ENCODE data around the gene CFAP251.
"Not testable (repeated sequence)": the region's sequence is repeated elsewhere in the genome, so short reads cannot be mapped to it uniquely, and the experiment has no call there.

The CFAP251 gene

DNA sequence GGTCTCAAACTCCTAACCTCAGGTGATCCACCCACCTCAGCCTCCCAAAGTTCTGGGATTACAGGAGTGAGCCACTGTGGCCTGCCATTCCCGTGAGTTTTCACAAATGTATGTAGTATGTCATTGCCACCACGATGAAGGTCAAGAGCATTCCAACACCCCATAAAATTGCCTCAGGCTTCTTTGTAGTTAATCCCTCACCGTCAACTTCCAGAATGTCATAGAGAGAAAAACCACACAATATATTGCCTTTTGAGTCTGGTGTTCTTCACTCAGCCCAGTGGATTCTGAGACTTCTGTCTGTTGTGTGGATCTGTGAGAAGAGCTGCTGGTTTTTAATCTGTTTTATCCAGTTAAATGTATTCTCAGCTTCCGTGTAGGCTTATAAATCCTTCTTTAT, 12.6 kb upstream of the CFAP251 start:
- DNase-seq: no peak

DNA sequence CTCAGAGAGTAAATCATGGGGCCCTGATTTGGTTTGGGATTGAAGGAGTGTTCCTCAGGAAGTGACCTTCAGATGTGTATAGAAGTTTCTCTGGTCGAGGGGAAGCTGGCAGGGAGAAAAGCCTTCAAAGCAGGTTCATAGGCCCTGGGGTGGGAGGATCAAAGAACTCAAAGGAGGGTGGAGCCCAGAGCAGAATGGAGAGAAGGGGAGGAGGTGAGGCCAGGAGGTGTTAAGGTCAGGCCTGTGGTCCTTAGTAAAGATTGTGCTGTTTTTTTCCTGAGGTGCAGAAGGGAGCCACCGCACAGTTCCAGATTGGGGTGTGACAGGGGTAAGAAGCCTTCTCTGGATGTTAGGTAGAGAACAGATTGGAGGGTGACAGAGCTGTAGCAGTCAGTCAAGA, 9.7 kb upstream of the CFAP251 start:
- no peak for DNase-seq

DNA sequence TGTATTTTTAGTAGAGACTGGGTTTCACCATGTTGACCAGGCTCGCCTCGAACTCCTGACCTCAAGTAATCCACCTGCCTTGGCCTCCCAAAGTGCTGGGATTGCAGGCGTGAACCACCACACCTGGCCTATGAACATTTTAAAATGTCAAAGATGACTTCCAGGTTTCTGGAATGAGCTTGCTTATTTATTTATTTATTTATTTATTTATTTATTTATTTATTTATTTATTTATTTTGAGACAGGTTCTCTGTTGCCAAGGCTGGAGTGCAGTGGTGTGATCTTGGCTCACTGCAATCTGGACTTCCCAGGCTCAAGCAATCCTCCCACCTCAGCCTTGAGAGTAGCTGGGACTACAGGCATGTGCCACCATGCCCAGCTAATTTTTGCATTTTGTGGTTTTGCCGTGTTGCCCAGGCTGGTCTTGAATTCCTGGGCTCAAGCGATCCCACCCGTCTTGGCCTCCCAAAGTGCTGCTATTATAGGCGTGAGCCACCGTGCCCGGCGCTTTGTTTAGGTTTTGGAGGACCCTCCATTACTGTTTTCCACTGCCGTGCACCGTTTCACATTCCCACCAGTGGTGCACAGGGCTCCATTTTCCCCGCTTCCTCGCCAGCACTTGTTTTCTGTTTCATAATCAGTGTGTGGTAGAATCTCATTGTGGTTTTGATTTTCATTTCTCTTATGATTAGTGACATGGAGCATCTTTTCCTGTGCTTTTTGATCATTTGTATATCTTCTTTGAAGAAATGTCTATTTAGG, 6.4 kb upstream of the CFAP251 start:
- DNase-seq: no peak

DNA sequence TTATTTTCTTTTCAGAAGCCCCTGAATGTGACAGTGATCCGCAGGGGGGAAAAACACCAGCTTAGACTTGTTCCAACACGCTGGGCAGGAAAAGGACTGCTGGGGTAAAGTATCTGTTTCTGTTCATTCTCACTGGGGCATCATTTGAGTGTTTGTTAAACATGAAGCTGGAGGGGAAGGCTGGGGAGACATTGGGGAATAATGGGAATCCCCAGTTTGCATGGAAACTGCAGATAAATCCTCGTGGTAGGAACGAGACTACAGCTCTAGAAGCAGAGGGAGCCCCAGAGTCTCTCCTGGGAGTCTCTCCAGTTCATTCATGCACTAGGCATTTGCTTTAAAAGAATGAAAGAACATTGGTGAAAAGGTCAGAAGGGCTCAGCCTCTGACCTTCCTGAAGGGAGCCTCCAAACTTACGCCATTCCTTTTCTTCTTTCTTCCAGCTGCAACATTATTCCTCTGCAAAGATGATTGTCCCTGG, 2.5 kb upstream of the CFAP251 start:
- peak; percentile 58 for DNase-seq

DNA sequence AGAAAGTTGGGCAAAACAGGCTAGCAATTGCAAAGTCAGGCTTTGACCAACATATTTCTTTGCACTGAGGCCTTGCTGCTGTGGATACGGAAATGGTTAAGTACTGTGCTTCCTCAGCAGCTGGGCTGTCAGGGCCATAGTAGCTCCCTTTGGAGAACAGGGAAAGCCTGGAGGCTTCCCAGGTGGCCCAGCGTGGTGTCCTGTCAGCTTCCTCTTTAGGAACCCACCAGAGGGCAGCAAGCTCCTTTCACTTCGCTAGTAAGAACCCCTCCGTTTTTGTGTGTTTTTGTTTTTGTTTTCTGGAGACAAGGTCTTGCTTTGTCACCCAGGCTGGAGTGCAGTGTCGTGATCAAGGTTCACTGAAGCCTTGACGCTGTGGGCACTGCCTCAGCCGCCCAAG, 1.7 kb upstream of the CFAP251 start:
- DNase-seq: no peak

DNA sequence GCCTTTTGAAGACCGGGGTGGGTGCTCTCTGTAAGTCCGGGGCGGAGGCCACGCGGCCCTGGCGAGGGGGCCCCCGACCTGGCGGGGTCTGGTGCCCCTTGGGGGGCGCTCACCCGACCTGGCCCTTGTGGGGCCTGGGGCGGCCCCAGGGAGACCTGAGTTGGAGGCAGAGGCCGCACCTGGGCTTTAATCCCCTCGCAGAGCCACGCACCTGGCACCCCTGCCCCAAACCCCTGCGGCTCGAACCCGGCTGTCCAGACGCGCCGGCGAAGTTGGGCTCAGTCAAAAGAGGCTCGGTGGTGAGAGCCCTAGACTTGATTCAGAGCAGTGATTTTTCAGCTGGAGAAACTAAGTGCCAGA, 267 bp downstream of the CFAP251 start:
- no peak for DNase-seq

DNA sequence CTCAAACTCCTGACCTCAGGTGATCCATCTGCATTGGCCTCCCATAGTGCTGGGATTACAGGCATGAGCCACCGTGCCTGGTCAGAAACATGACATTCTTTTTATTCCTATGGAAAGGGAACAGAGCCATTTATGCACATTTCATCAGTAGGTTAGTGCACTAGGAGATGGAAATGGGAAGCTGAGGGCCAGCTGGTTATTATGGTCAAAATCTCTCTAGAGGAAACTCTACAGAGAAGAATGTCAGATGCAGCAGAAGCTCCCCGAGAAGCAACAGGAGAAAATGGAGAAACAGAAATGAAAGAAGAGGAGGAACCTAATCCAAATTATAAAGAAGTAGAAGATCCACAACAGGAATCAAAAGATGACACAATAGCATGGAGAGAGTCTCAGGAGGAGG, 2.7 kb downstream of the CFAP251 start:
- no peak for DNase-seq

DNA sequence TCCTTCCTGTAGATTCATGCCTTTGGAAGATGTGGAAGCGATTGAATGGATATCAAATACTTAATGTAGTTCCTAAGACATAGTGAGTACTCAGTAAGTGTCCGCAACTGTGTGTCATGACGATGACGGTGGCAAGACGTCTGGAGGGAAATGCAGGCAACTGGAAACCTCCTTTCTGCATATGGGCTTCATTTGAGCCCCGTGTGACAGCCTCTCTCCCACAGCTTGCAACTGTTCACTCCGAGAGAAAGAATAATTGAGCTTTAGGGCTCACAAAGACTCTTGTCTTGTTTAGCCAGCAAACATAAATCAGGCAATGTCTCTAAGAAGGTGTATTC, 6.9 kb downstream of the CFAP251 start:
- peak; percentile 52 for DNase-seq

DNA sequence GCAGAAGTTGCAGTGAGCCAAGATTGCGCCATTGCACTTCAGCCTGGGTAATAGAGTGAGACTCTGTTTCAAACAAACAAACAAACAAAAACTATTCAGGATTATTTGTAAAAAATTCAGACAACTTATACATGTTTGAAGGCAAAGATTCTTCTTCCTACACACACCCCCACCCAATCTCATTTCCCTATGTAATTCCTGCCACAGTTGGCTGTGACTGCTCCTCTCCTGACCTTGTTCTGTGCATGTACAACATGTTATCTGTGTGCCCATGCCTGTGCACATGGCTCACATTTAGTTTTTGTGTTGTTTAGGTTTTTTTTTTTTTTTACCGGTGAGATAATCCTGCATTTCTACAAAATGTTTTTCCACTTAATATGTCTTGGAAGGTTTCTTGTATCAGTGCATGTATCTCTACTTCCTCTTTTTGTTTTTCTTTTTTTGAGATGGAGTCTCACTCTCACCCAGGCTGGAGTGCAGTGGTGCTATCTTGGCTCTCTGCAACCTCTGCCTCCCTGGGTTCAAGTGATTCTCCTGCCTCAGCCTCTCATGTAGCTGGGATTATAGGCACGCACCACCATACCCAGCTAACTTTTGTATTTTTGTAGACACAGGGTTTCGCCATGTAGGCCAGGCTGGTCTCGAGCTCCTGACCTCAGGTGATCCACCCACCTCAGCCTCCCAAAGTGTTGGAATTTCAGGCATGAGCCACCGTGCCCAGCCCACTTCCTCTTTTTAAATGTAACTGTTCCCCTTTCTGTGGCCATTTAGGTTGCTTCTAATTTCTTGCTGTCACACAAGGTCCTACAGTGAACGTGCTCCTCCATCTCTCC, 8.7 kb downstream of the CFAP251 start:
- no peak for DNase-seq

DNA sequence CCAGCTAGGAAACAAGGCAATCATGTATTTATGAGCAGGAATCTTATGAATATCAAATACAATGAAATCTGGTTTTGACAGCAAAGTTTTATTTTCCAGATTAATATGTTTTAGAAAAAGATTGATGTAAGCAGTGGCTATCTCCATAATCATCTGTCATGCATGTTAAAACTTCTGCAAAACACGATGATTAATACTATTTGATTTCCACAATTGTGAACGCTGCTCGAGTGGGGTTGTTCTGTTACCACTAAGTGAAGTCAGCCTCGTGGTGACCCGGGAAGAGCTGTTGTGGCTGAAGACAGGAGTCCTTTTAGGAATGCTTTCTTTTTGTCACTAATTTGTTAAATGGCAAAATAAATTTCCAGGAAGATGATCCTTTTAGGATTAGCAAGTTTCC, 9.4 kb downstream of the CFAP251 start:
- DNase-seq: no peak

DNA sequence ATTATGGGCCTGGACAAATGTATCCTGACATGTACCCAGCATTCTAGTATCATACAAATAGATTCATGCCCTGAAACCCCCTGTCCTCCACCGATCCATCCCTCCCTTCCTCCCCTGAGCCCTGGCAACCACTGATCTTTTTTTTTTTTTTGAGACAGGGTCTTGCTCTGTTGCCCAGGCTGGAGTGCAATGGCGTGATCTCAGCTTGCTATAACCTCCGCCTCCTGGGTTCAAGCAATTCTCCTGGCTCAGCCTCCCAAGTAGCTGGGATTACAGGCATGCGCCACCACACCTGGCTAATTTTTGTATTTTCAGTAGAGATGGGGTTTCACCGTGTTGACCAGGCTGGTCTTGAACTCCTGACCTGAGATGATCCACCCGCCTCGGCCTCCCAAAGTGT, 11.2 kb downstream of the CFAP251 start:
- DNase-seq: not testable (repeated sequence)

DNA sequence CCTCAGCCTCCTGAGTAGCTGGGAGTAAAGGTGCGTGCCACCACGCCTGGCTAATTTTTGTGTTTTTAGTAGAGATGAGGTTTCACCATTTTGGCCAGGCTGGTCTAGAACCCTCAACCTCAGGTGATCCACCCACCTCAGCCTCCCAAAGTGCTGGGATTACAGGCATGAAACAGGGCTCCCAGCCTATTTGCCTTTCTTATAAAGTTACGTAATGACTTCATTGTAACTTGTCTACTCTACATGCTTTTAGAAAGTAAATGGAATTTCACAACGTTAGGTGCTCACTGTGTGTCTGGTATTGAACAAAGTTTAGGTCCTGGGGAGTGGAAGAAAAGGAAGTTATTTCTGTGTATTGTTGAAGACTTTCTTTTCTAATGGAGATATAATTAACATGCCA, 12.5 kb downstream of the CFAP251 start:
- DNase-seq: no peak

DNA sequence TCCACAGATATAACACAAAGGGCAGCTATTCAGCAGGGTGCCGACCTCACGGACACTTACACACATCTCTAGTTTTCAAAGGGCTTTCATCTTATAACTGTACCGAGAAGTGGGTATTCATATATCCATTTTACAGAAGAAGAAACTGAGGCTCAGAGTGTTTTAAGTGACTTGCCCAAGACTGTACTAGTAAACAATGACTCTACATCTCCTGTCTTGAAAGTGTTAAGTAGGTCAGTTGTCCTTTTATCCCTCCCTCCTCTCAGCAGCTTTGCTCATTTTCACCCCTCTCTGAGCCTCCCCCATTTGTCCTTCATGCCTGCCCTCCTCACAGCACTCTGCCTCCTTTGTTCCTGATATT, 13.8 kb downstream of the CFAP251 start:
- DNase-seq: no peak

DNA sequence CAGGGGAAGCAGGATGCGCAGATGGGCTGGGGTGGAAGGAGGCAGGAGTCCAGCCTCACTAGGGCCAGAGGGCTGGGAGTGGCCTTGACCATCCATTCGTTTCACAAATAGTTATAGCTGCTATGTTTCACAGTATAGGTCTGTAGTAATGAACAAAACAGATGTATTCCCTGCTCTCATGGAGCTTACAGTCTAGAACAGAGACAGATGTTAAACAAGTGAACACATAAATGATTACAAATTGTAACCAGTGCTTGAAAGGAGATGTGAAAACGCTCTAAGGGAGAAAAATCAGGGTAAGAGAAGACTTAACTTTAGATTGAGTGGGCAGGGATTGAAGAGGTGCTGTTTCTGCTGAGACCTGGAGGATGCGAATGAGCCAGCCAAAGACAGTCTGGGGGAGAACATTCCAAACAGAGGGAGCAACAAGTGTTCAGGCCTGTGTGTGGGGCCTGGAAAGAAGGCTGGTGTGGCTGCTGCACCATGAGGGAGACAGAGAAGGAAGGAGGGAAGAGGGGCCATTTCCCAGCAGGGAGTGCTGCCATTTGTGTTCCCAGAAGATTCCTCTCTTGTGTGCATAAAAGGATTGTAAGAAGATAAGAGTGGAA, 14.6 kb downstream of the CFAP251 start:
- no peak for DNase-seq

DNA sequence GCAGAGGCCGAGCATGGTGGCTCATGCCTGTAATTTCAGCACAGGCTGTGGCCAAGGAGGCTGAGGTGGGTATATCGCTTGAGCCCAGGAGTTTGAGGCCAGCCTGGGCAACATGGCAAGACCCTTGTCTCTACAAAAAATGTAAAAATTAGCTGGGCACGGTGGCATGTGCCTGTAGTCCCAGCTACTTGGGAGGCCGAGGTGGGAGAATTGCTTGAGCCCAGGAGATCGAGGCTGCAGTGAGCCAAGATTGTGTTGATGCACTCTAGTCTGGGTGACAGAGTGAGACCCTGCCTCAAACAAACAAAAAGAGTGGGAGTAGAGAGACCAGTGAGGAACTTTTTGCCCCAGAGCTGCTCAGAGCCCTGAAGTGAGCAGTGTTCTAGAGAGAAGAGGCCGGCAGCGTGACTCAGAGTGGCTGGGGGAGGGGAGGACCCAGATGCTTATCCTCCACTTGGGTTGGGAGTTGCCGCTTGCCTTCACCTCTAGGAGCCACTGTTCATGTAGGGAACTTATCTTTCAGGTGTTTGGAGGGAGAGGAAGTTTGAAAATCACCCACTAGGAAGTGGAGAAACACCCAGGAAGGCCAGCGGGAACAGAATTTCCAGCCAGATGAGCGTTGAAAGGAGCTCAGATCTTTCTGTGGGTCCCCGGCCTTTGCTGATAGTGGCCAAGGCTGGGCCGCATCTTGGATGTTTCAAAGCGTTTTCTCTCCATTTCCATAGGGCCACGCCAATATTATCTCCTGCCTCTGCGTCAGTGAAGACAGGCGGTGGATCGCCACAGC, 15.3 kb downstream of the CFAP251 start:
- DNase-seq: no peak

DNA sequence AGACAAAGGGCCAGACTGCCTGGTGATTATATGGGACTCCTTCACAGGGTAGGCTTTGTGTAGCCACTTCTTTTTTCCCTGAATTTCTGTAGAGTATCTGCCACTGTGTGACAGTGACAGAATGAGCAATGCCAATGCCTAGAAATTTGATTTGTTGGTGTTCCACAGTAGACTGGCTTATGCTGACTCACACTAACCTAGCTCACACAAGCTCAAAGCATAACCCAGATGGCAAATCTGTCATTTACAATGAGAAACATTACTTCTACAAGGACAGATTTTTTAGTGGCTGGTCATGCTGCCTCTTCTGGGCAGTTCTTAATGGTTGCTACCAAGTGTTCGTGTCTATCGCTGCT, 15.9 kb downstream of the CFAP251 start:
- DNase-seq: no peak

DNA sequence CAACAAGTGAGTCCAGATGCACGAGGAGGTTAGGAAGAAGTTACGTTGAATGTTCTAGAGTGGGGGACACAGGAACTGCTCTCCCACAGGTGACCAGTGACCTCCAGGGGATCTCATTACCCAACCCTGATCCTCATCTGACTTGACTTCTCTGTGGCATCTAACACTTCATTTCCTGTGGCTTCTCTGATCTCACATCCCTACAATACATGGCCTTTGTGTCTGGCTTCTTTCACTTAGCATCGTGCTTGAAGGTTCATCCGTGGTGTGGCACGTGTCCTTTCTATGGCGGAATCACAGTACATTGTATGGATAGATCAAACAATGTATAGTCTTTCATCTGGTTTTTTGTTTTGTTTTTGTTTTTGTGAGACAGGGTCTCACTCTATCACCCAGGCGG, 19.3 kb downstream of the CFAP251 start:
- no peak for DNase-seq

DNA sequence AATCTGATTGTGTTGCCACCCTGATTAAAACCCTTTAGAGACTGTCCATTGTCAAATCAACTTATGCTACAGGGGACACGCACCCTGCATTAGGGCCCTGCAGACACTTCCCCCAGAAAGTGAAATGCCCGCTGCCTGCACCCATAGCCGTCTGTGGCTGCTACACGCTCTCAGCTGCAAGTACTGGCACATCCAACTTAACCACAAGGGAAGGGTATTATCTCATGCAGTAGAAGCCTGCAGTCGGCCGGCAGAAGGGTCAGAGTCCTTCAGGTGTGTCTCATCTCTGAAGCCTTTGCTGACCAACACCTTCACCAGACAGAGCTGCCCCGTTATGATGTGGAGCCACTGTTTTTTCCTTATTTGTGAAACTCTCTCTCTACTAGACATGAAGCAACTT, 20.8 kb downstream of the CFAP251 start:
- DNase-seq: no peak

DNA sequence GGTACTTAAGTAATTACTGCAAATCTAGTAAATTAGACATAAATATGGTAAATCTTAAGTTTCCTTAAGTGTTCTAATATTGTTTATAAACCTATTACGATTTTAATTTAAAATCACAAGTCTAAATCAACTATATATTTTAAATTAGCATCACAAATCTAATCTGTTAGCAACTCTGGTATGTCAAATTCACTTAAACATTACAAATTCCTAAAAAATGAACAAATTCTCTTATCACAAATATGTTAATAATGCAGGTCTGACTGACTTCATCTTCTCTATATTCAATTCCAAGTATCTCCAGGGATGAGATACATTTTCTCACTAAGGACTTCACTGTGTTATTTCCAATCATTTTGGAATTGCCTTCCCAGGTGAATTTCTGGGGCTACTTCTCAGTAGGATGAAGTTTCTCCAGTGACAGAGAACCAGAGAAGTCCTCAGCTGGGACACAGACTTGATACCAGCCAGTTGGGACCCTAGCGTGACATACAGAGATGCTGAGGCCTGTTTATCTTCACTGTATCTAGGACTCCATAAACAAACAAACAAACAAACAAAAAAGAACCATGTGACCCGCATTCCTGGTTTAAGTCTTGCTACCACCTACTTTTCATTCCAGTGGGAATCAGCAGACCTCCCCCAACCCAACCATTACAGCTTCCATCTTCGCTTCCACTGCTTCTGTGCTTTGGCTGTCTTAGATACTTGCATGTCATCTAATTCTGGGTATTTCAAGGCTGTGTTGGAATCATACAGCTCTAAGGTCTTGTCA, 21.8 kb downstream of the CFAP251 start:
- no peak for DNase-seq

DNA sequence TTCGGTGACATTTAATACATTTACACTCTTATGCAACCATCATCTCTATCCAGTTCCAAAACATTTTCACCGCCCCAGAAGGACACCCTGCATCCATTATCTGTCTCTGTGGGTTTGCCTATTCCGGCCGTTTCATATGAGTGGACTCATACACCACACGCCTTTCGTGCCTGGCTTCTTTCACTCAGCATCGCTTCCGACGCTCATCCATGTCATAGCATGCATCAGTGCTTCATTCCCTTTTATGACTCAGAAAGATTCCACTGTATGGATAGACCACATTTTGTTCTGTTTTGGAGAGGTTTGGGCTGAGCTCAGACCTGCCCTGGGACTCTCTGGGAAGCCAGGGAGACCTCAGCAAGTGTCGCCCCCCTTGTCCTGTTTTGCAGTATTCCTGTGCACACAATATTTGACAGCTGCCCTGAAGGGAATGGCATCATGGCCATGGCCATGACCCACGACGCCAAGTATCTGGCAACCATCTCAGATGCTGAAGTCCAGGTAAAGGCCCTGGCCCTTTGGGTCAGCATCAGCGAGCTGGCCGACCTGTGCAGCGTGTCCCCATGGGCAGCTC, 23.8 kb downstream of the CFAP251 start:
- DNase-seq: no peak

DNA sequence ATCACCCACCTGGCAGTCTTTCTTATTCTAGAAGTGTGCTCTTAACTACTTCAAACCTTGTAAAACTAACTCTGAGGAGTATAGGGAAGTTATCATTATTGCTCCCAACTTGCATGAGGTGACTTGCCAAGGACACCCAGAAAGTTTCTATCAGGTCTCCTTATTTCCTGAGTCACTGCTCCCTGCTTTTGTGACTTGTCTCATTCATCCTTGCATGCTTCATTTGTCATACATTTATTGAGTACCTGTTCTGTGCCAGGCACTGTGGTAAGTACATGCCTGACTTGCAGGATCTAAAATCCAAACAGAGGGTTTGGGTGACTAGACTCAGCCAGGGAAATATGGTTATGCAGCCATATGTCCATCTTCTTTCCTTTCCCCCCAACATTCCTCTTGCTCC, 25.5 kb downstream of the CFAP251 start:
- DNase-seq: no peak

DNA sequence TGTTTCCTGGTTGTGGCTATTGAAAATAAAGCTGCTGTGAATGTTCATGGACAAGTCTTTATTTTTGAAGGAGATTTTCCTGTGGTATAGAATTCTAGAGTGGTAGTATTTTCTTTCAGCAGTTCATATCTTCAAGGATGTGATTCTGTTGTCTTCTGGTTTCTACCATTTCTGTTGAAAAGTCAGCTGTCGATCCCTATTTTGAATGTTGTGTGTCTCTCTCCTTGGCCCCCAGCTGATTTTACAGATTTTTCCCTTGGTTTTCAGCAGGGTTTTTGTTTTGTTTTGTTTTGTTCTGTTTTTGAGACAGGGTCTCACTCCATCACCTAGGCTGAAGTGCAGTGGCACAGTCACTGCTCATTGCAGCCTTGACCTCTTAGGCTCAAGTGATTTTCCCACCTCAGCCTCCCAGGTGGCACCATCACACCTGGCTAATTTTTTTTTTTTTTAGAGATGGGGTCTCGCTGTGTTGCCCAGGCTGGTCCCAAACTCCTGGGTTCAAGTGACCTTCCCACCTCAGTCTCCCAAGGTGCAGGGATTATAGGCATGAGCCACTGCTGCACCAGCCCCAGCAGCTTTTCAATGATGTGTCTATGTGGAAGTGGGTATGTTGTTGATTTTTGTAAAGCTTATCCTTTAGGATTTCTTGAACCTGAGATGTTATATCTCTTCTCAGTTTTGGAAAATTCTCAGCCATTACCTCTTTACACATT, 28.1 kb downstream of the CFAP251 start:
- DNase-seq: no peak

Measured in NCI-H2171 treated with DMSO at 0.1 percent for 48 hours (cell line).